HT-29 (cell line): ENCODE results near the gene RFPL1. TPM values are rescaled to one million over a fixed set of nuclear protein-coding genes. Genes with fewer than 3 reads are reported as not detected.
"Not testable (repeated sequence)": the region's sequence is repeated elsewhere in the genome, so short reads cannot be mapped to it uniquely, and the experiment has no call there.

ENCODE experiments used
- DNase-seq: peaks from one replicate; pipeline ENCODE4 v3.0.0-alpha.2; 2015; ENCODE audit warnings: low spot score
- small RNA-seq: library from RNA; depleted of rRNA; stranded (forward); fragments of <200 nt; gene quantifications from one replicate; pipeline ENCODE3, GENCODE V24; 2014
- total RNA-seq: library from RNA; depleted of rRNA; stranded (reverse); fragments of >200 nt; shearing (Covaris generic); gene quantifications from 2 replicates; pipeline ENCODE4 v1.2.3, GENCODE V29; 2014; rRNA removed

The RFPL1 gene
- total RNA-seq, 1 experiment from 2014 or later = not detected

DNA sequence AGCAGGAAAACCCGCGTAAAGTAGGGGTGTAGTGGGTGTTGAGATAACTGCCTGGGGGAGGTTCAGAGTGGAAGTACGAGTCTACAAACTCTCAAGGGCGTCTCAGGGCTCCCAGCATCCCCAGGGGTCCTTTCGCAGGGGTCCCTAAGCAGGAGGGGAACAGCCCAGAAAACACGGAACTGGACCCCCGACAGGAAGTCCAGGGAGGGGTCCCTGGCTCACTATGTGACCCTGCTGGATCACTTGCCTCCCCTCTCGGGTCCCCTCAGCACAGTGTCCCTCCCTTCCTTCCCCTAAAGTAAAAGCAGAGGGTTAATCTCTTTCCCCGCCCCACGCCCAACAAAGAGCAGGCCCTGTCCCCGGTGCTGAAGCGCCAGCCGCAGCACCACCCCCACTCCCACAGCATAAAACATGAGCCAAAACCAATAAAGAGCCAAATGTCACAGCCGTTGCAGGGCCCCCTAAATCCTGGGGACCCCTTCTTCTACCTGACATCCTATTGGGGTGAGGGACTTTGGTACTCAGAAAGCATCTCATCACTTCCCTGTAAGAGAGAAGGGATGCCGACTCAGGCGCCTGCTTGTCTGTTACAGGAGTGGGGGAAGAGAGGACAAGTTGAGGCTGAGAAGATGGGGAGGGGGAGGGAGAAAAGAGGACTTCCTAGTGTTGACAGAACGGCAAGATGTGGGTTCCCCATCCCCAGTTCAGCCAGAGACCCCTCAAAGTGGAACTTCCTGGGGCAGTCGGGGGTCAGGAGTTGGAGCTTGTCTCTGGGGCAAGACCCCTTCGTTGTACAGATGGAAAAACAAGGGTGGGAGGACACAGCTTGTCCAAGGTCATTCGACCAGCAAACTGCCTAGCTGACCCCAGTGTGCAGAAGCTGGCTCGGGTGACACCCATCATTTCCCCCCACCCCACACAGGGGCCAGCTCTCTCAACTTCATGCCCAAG is 40.2 kb downstream of the RFPL1 start:
- no peak for DNase-seq

DNA sequence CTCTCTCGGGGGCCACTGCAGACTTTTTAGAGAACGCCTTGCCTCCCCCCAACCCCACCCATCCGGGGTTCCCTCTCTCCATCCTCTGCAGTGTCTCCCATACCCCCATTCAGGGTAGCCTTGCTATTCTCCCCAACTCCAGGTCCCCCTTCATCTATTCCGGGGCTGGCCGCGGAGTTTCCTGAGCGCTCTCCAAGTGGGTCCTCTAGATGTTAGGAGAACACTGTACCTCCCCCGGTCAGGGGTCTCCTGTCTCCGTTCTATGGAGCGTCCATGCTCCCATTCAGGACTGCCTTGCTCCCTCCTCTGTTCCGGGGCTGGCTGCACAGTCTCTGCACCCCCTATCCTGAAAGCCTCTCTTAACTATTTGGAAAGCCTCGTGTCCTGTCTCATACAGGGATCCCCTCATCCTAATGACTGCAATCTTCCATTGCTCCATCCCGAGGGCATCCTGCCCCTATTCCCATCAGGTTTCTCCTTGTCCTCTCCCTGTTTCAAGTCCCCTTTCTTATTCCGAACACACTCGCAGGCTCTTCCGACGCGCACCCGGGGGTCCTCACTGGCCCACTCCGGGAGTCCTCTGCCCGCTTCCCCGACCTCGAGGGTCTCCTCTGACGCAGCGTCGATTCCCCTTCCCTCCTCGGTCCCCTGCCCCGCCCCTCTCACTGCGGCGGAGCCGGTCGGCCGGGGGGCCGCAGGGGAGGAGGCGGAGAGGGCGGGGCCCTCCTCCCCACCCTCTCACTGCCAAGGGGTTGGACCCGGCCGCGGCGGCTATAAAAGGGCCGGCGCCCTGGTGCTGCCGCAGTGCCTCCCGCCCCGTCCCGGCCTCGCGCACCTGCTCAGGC is 41.3 kb downstream of the RFPL1 start, which contains the start of gene NEFH:
TSS of gene NEFH (plus strand) at position 802 of the 845 bp plus-strand sequence. CDS start 45 bp downstream, outside the sequence.
- no peak for DNase-seq

DNA sequence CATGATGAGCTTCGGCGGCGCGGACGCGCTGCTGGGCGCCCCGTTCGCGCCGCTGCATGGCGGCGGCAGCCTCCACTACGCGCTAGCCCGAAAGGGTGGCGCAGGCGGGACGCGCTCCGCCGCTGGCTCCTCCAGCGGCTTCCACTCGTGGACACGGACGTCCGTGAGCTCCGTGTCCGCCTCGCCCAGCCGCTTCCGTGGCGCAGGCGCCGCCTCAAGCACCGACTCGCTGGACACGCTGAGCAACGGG is 41.8 kb downstream of the RFPL1 start:
- no peak for DNase-seq

DNA sequence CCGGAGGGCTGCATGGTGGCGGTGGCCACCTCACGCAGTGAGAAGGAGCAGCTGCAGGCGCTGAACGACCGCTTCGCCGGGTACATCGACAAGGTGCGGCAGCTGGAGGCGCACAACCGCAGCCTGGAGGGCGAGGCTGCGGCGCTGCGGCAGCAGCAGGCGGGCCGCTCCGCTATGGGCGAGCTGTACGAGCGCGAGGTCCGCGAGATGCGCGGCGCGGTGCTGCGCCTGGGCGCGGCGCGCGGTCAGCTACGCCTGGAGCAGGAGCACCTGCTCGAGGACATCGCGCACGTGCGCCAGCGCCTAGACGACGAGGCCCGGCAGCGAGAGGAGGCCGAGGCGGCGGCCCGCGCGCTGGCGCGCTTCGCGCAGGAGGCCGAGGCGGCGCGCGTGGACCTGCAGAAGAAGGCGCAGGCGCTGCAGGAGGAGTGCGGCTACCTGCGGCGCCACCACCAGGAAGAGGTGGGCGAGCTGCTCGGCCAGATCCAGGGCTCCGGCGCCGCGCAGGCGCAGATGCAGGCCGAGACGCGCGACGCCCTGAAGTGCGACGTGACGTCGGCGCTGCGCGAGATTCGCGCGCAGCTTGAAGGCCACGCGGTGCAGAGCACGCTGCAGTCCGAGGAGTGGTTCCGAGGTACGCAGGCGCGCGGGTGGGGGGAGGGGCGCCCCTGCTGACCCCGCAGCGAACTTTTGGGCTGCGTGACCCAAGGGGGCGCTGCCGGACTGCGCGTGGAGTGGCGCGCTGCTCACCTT is 42.3 kb downstream of the RFPL1 start:
- no peak for DNase-seq

DNA sequence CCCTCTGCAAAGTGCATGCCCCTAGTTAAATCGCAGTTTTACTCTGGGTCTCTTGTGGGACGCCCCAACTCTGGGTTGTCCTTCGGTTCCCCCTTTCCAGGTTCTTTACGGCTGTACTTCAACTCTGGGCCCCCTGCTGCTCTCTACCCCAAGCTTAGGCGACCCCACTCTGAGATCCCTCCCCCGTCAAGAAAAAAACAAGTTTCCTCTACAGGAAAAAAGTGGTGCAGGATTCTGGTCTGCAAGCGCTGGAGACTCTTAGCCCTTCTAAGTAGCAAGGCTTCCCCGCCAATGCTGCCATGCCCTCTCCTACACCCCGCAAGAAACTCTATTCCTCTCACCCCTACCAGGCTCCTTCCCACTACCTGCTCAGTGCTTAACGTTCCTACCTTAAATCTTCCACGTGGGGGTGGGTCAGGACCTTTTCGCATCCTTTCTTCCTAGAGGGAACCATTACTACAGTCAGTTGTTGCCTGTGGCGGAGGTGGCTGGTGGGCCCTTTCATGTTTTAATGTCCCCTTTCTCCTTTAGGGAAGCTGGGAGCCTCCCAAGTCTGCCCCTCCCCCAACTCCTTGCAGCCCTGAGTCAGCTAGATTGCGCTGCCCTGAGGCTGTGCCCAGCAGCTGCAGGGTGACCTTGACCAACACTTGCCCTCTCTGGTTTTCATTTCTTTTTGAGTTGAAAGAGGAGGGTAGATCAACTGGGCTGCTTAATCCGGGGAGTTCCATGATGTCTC is 43.0 kb downstream of the RFPL1 start:
- no peak for DNase-seq

DNA sequence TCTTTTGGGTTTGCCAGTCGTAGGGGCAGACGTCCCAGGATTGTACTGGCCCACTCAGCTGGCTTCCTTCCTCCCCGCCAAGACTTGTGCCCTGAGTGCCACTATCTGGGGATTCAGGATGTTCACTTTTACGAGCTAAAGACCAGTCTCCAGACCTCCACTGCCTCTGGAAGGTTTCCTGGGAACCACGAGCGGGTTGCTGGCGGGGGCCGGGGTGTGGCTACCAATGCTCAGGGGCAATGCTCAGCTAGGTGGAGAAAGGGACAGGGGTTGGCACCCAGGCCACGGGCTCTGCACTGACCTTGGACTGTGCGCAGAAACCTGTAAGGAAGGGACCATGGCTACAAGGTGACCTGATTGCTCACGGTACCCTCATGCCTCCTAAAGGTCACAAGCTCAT is 43.9 kb downstream of the RFPL1 start:
- no peak for DNase-seq

DNA sequence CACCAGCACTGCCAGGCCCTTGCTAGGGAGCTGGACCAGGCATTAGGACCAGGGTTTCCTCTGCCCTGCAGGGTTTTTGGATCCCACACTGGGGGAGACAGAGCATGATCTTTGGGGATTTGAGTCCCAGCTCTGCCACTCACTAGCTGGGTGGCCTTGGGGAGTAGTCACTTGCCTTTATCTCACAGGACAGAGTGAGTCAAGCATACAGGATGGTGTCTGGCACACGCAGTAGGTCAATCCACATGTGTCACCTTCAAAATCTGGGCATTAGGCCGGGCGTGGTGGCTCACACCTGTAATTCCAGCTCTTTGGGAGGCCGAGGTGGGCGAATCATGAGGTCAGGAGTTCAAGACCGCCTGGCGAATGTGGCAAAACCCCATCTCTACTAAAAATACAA is 44.3 kb downstream of the RFPL1 start:
- no peak for DNase-seq

DNA sequence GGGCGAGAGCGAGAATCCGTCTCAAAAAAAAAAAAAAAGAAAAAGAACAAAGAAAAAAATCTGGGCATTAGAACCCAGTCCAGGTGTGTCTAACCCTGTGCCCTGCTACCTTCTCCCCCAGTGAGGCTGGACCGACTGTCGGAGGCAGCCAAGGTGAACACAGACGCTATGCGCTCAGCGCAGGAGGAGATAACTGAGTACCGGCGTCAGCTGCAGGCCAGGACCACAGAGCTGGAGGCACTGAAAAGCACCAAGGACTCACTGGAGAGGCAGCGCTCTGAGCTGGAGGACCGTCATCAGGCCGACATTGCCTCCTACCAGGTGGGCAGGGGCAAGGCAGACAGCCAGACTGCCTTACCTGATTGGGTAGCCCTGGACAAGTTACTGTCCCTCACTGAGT is 44.9 kb downstream of the RFPL1 start:
- no peak for DNase-seq

DNA sequence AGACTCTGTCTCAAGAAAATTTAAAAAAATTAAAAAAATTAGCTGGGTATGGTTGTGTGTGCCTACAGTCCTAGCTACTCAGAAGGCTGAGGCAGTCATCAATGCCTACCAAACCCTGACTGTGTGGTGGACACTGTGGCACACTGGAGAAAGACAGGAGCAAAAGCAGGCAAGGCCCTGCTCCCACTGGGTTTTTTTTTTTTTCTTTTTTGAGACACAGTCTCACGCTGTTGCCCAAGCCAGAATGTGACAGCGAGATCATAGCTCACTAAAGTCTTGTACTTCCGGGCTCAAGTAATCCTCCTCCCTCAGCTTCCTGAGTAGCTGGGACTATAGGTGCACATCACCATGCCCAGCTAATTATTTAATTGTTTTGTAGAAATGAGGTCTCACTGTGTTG is 46.3 kb downstream of the RFPL1 start:
- DNase-seq = no peak

DNA sequence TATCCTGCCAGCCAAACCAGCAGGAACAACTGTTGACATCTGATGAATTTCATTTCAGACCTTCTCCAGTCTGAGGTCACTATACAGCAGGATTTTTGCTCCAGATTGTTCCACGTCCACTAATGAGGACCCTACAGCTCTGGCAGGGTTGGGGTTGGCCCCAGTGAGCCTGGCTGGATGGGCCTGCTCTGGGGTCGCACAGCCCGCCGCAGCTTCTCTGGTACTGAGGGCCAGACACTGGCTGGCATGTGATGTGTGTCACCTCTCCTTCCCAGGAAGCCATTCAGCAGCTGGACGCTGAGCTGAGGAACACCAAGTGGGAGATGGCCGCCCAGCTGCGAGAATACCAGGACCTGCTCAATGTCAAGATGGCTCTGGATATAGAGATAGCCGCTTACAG is 47.1 kb downstream of the RFPL1 start:
- DNase-seq = no peak

DNA sequence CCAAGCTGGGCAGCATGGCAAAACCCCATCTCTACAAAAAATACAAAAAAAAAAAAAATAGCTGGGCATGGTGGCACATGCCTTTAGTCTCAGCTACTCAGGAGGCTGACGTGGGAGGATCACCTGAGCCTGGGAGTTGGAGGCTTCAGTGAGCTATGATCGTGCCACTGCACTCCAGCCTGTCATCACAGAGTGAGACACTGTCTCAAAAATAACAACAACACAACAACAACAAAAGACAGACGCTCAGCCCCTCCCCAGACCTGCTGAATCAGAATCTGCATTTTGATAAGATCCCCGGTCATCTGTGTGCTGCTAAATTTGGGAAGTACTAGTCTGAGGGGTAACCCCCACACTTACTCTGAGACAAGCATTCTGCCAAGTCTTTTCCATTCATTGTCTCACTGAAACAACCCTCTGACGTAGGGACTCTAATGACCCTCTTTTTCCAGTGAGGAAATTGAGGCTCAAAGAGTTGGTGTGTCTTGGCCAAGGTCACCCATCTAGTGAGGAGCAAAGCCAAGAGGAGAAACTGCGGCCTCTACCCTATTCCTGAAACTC is 49.1 kb downstream of the RFPL1 start:
- DNase-seq = no peak

DNA sequence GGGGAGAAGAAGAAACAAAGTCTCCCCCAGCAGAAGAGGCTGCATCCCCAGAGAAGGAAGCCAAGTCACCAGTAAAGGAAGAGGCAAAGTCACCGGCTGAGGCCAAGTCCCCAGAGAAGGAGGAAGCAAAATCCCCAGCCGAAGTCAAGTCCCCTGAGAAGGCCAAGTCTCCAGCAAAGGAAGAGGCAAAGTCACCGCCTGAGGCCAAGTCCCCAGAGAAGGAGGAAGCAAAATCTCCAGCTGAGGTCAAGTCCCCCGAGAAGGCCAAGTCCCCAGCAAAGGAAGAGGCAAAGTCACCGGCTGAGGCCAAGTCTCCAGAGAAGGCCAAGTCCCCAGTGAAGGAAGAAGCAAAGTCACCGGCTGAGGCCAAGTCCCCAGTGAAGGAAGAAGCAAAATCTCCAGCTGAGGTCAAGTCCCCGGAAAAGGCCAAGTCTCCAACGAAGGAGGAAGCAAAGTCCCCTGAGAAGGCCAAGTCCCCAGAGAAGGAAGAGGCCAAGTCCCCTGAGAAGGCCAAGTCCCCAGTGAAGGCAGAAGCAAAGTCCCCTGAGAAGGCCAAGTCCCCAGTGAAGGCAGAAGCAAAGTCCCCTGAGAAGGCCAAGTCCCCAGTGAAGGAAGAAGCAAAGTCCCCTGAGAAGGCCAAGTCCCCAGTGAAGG is 50.9 kb downstream of the RFPL1 start:
- DNase-seq = not testable (repeated sequence)

DNA sequence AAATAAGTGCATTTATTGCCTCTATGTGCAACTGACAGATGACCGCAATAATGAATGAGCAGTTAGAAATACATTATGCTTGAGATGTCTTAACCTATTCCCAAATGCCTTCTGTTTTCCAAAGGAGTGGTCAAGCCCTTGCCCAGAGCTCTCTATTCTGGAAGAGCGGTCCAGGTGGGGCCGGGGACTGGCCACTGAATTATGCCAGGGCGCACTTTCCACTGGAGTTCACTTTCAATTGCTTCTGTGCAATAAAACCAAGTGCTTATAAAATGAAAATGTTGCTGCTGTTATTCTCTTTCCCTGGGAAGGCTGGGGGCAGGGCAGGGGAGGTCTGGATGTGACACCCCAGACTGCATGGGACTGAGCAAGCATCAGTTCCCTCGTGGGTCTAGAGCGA is 52.6 kb downstream of the RFPL1 start:
- no peak for DNase-seq

Small RNA genes lying within 50 kb of the gene (small RNA-seq; reads per million reads assigned to genes)
- gene AC000041.1 = not detected

Other genes starting within 250 kb of the RFPL1 start
- 1.5 TPM in 1 of 2 replicates, not detected in the other for gene EMID1, start 232.7 kb upstream of the RFPL1 start, total RNA-seq
- gene RHBDD3, start 170.6 kb upstream of the RFPL1 start, total RNA-seq = 60.8 and 72.4 TPM in 2 replicates
- gene EWSR1, start 170.3 kb upstream of the RFPL1 start, total RNA-seq = 372 TPM in 2 replicates
- gene GAS2L1, start 131.9 kb upstream of the RFPL1 start, total RNA-seq = 23.7 and 25.2 TPM in 2 replicates
- gene RASL10A, start 122.9 kb upstream of the RFPL1 start, total RNA-seq = 0.99 and 2.1 TPM in 2 replicates
- gene AP1B1, start 50.0 kb upstream of the RFPL1 start, total RNA-seq = 166 and 176 TPM in 2 replicates
- not detected in 2 replicates for gene NEFH, start 41.6 kb downstream of the RFPL1 start, total RNA-seq
- gene THOC5, start 115.2 kb downstream of the RFPL1 start, total RNA-seq = 43.5 and 63.9 TPM in 2 replicates
- 88.2 and 108 TPM in 2 replicates for gene NIPSNAP1, start 142.5 kb downstream of the RFPL1 start, total RNA-seq
- 47.0 and 51.5 TPM in 2 replicates for gene NF2, start 165.1 kb downstream of the RFPL1 start, total RNA-seq